GM18511 (cell line): ENCODE results near the gene EMILIN2.

Experiments
- ATAC-seq: cut with Tn5 transposase; IDR thresholded peaks from one replicate; pipeline ENCODE4 v1.9.1; 2021; ENCODE audit warnings: mild to moderate bottlenecking, moderate library complexity; ENCODE audit not compliant: unreplicated experiment

The EMILIN2 gene

DNA sequence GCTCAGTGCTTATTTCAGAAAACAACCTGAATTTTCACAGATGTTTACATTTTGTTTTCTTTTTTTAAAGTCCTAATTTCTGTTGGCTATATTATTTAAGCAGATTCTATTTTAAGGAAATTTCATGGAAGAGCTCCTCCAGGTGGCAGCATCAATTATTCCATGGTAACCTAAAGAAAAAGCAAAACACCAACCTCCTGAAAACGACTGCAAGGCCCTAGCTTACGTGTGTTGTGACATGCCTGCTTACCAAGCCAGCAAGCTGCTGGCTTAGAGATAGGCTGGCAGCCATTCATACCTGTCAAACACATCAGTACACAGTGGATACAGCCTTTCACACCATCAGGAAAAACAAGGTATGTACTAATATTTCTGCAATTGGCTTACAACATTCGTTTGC is 101.2 kb downstream of the EMILIN2 start:
- ATAC-seq: no peak

DNA sequence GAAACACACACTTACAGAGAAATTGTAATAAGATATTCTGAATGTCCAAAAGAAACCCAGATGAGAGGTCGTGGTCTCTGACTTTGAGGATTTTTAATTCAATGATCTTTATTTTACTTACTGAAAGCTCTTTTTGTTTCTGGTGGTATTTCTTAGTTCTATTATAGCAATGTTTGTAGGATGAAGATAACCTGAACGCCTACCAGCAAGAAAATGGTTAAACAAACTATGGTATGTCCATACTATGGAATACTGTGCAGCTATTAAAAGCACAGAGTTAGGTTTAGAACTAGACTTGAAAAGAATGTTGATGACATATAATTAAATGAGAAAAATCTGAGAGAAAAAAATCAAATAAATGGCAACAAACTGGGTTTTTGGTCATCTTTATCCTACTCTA is 105.8 kb downstream of the EMILIN2 start:
- ATAC-seq: no peak

DNA sequence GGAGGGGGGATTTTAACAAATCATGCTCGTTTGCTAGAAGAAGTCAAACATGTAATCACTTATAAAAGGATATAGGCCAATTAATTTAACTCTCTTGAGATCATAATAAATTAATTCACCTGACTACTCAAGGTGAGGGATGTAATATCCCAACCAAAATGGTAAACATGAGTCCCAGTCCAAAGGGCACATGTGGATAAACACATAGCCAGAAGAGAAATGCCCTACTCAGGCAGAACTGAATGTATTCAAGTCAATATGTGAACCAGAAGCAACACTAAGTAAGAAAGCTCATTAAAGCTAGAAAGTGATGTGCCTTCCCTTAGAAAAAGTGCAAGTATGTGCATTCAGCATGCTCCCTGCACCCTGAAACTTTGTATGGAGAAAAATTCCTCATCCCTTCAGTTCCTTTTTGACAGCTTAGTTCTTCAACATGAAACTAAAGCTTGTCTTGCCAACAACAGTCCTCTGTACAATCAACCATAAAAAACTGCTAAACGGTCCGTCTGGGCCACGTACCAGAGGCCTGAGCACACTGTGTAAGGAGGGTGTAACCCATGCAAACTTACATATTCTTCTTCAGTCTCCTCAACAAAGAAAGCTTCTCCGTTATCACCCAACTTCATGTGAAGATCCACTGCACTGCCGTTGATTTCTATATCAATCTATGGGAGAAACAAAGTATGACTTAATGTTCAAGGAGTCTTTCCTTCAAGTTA is 107.3 kb downstream of the EMILIN2 start:
- no peak for ATAC-seq

DNA sequence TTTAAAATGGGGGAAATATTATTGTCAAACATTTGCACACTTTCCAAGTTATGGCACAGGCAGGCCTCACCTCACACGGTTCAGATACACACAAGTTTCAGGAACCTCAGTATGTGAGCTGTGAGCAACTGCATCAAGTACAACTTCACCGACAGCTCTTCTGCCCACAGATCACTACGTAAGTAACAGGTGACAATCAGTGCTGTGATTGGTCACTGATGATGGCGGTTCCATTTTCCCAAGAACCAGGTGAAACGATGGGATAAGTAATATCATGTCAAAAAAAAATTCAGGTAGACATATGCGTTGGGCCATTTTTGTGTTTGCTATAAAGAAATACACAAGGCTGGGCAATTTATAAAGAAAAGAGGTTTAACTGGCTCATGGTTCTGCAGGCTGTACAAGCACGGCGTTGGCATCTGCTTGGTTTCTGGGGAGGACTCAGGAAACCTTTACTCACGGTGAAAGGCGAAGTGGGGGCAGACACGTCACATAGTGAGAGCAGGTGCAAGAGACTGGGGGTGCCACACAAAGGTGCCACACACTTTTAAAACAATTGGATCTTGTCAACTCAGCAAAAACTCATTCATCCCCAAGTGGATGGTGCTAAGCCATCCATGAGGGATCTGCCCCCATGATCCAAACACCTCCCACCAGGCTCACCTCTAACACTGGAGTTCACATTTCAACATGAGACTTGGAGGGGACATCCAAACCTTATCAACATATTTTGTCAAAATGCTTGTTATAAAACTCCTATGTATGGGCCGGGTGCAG is 108.3 kb downstream of the EMILIN2 start:
- no peak for ATAC-seq

DNA sequence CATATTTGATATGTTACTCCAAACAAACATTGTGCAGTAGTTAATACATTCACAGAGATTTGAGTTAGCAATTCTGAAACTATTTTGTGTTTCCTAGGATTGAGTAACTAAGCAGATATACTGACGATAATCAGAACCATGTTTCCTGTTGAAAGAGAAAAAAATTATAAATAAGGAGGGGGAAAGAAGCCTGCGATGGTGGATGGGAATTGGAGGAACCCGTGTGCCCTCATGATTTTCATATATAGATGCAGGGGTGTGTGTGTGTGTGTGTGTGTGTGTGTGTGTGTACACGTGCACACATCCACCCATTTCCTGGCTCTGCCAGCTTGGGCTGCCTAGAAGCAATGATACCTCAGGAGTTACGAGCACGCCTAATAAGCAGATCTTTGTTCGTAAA is 109.2 kb downstream of the EMILIN2 start:
- no peak for ATAC-seq

DNA sequence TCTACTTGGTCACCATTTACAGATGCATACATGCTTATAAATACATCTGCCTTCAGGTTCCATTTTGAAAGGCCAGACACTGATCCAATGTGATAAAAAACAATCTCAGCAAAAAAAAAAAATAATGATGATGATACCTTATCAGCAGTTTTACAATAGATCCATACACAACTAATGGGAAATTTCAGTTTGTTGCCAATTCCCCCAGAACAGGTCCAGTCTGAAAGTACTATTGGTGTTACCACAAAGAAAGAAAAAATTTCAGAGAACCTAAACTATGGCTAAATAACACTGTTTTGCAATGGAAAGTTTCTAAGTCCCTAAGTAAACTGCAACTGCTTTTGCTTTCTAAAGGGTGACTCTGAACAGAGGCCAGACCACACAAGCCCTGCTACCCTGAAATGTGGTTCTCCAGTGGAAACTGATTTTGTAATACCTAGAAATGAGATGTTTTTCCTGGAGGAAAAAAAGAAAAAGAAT is 112.1 kb downstream of the EMILIN2 start:
- ATAC-seq: peak; percentile 50

DNA sequence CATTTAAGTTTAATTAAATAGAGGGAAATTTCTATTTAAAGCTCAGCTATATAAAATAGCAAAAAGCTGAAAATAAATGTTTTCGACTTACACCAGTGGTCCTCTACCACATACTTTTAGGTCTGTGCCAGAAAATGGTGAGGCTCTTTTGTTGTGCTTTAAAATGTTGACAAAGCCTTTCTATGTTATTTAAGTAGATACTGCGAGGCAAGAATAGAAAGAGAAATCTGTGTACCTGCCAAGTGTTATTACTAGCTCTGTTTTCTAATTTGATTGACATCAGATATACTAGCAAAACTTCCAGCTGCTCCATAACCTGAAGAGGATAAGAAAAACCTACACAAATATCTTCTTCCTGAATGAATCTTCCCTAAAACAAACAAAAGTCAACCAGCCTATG is 112.5 kb downstream of the EMILIN2 start:
- no peak for ATAC-seq

DNA sequence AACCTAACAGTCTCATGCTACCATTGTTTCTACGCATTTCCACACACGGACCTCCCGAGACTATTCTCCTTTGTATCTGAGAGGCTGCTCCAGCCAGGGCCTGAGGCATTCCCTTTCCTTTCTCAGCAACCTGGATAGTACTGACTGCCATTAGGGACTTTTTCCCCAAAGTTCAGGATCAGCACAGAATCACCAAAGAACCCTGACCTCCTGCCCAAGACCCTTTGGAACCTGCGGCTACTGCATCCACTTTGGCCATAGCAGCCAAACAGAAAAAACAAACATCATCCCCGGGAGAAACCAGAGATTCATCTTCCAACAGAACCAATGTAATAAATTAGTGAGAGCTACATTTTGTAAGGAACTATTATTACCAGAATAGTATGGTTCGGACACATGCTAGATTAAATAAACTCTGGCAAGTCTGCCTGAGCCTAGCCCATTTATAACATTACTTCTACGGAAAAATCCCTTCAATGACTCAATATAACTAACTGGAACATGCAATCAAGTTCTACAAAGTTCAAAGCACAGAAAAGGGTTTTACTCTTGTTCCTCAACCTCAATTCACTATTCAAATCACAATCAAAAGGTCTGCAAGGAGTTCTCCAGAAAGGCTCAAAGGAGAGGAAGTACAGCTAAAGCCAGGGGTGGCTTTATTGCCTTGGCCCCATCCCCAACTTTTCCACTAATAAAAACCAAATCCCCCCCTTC is 114.3 kb downstream of the EMILIN2 start:
- ATAC-seq: no peak

DNA sequence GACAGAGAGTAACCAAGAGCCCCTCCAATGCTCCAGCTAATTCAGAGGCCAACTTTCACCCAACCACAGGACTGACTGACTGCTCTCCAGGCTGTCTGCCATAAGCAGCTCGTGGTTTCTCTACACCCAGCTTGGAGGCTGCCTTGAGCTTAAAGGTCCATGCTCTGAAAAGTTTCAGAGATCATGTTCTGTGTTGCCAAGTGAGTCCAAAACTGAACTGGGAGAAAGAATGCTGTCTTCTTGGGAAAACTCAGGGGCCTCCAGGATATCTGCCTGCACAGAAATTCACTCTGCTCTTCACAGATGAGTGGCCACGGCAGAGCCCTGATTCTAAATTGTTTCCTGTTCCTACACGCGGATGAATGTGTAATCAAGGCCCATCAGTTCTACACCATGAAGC is 115.0 kb downstream of the EMILIN2 start:
- ATAC-seq: peak; percentile 29

DNA sequence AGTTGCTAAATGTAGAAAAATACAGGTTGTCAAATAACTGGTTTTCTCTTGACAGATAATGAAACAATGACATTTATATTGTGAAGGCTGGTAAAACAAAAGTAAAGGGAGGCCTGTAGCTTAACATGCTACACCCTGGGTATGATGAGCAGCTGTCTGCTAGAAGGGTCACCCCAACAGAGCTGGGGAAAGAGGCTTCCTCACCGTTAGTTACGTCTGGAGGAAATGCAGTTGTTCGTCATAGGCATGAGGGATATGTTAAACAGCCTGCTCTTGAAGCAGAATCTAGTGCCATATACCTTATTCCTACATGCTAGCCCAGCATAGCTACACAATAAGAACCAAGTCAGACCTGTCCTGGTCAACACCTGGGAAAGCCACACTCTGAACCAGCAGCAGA is 116.2 kb downstream of the EMILIN2 start:
- no peak for ATAC-seq

DNA sequence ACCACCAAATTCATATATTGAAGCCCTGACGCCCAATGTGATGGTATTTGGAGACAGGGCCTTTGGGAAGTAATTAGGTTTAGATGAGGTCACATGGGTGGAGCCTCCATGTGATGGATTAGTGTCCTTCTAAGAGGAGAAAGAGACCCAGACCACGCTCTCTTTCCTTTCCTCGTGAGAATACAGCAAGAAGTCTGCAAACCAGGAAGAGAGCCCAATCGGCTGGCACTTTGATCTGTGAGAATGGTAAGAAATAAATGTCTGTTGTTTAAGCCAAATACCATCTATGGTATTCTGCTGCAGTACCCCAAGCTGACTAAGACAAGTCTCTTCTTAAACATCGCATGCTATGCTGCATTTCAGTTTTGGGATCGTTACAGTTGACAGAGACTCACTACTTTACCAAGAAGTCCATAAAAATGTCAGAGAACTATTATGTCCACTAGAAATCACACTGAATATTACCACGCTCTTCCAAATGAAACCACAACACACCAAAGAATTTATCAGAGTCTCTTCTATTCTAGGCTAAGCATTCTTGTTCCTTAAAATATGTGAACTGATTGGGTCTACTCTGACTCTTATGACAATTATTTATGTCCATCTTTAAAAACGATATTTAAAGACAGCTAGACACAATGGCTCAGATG is 117.7 kb downstream of the EMILIN2 start:
- ATAC-seq: no peak
